ENCODE measurements around the gene ABCC9.

Gene ABCC9

GRCh38 chr12:21921436-21921835 lies 19.8 kb downstream of the ABCC9 start:
- no peak for DNase-seq (ENCODE audit: low read depth)
- in situ Hi-C loops (cut with HindIII; ENCODE audit: low sequenced_read_pairs), result no loop called here
- no peak overlapping the region for H3K4me3 ChIP-seq (ENCODE audit: low read depth, low read length)
- TF ChIP-seq, protein P1, sequence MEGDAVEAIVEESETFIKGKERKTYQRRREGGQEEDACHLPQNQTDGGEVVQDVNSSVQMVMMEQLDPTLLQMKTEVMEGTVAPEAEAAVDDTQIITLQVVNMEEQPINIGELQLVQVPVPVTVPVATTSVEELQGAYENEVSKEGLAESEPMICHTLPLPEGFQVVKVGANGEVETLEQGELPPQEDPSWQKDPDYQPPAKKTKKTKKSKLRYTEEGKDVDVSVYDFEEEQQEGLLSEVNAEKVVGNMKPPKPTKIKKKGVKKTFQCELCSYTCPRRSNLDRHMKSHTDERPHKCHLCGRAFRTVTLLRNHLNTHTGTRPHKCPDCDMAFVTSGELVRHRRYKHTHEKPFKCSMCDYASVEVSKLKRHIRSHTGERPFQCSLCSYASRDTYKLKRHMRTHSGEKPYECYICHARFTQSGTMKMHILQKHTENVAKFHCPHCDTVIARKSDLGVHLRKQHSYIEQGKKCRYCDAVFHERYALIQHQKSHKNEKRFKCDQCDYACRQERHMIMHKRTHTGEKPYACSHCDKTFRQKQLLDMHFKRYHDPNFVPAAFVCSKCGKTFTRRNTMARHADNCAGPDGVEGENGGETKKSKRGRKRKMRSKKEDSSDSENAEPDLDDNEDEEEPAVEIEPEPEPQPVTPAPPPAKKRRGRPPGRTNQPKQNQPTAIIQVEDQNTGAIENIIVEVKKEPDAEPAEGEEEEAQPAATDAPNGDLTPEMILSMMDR (IDR thresholded peaks at IDR 0.05; ENCODE audit: low read depth, low read length, missing control alignments), result no peak

DNA sequence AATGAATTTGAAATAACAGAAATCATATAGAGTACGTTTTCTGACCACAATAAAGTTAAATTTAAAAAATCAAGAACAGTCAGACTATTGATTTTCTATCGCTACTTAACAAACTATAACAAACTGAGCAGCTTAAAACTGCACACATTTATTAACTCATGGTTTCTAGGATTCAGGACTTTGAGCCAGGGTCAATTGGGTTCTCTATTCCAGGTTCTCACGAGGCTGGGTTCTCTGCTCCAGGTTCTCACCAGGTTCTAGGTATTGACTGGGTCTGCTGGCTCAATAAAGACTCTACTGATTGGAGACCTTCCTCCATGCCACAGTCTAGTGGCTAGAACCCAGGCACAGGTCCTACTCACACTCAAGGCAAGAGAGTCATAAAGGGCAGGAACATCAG lies 22.8 kb downstream of the ABCC9 start:
- TF ChIP-seq, protein P1 (IDR thresholded peaks at IDR 0.05; ENCODE audit: low read depth, low read length, missing control alignments), result no peak
- DNase-seq (ENCODE audit: low read depth), result no peak
- in situ Hi-C loops (cut with HindIII; ENCODE audit: low sequenced_read_pairs), result no loop called here
- H3K4me3 ChIP-seq (ENCODE audit: low read depth, low read length), result no peak overlapping the region

DNA sequence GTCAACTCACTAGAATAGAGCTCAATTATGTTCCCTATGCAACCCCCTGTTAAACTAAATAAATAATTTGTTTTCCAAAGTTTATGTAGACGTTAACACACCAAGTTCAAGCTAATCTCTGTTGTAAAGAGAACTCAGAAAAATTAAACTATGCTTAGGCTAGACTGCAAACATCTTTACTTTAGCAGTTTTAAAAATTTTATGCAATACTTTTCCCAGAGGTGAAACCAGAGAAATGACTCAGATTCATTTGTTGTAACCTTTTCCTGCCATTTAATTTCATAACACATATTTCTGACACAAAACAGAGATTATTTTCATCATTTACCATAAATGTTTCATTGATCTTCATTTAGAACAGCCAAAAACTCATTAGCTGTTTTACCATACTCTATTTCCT lies 27.4 kb downstream of the ABCC9 start:
- in situ Hi-C loops (cut with HindIII; ENCODE audit: low sequenced_read_pairs), result no loop called here
- no peak overlapping the region for H3K4me3 ChIP-seq (ENCODE audit: low read depth, low read length)
- no peak for DNase-seq (ENCODE audit: low read depth)
- TF ChIP-seq, protein P1 (IDR thresholded peaks at IDR 0.05; ENCODE audit: low read depth, low read length, missing control alignments), result no peak

DNA sequence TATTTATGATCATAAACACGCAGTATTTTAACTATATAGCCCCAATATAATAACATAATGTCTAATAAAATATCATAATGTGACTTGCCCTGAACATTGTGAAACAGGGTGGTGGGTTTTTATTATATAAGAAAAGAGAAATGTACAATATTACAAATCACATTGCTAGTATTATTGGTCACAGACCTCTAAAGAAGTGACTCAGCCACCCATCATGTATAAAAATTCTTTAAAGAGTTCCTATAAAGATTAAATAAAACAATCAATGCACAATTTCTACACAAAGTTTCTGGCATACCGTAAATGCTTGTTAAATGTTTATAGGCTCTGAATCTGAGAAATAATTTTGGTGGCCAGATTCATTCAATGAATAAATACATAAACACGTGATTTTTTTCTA lies 28.9 kb downstream of the ABCC9 start:
- TF ChIP-seq, protein P1 (IDR thresholded peaks at IDR 0.05; ENCODE audit: low read depth, low read length, missing control alignments), result no peak
- in situ Hi-C loops (cut with HindIII; ENCODE audit: low sequenced_read_pairs), result no loop called here
- no peak overlapping the region for H3K4me3 ChIP-seq (ENCODE audit: low read depth, low read length)
- DNase-seq (ENCODE audit: low read depth), result no peak

DNA sequence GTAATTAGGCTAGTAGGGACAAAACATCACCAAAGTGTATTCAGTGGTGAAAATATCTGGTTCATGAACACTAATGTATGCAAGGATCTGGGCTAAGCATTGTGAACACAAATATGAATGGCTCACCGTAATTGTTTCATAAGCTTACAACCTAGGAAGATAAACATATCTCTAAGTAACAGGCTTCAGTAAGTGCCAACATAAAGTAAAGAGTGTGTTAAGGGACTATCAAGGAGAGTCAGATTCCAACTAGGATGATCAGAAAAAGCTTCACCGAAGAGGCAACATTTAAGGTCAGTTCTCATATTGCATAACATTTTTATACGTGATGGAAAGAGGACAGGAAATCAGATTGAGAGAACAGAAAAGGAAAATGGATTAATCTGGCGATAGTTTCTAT lies 29.4 kb downstream of the ABCC9 start:
- DNase-seq (ENCODE audit: low read depth), result no peak
- TF ChIP-seq, protein P1 (IDR thresholded peaks at IDR 0.05; ENCODE audit: low read depth, low read length, missing control alignments), result no peak
- in situ Hi-C loops (cut with HindIII; ENCODE audit: low sequenced_read_pairs), result no loop called here
- no peak overlapping the region for H3K4me3 ChIP-seq (ENCODE audit: low read depth, low read length)

GRCh38 chr12:21910657-21911056 lies 30.6 kb downstream of the ABCC9 start:
- no peak overlapping the region for H3K4me3 ChIP-seq (ENCODE audit: low read depth, low read length)
- in situ Hi-C loops (cut with HindIII; ENCODE audit: low sequenced_read_pairs), result no loop called here
- TF ChIP-seq, protein P1 (IDR thresholded peaks at IDR 0.05; ENCODE audit: low read depth, low read length, missing control alignments), result no peak
- DNase-seq (ENCODE audit: low read depth), result no peak

Measured in astrocyte of the cerebellum (primary cell).